Transverse colon (tissue), 4 donors: ENCODE results near the gene CEACAM19. TPM values are rescaled to one million over a fixed set of nuclear protein-coding genes. Genes with fewer than 3 reads are reported as not detected.
"Not testable (repeated sequence)": the region's sequence is repeated elsewhere in the genome, so short reads cannot be mapped to it uniquely, and the experiment has no call there.

Experiments
- DNase-seq: peaks from one replicate; pipeline ENCODE4 v3.0.0-alpha.2; 2019
- H3K27ac ChIP-seq, 4 donors: fragments of 200-600 bp; sonication (generic); 2 replicates each; pipeline ENCODE4 v1.5.1; 2016 to 2018; ENCODE audit warnings: inconsistent platforms in 4 of 4
- H3K27me3 ChIP-seq: fragments of 200-600 bp; sonication (generic); 2 replicates; pipeline ENCODE4 v1.5.1; 2017; ENCODE audit warnings: inconsistent platforms
- H3K36me3 ChIP-seq, 4 donors: fragments of 200-600 bp; sonication (generic); 2 replicates each; pipeline ENCODE4 v1.5.1; 2017 to 2019; ENCODE audit warnings: inconsistent platforms in 4 of 4
- H3K4me1 ChIP-seq, 4 donors: fragments of 200-600 bp; sonication (generic); 2 replicates each; pipeline ENCODE4 v1.5.1; 2017 to 2020; ENCODE audit warnings: inconsistent platforms in 4 of 4
- H3K4me3 ChIP-seq, 4 donors: fragments of 200-600 bp; sonication (generic); 1 replicate in 1 of 4; 2 replicates in 3 of 4; pipeline versions ENCODE4 v1.5.1 to v1.6.1; 2017 to 2019; ENCODE audit warnings: inconsistent platforms in 4 of 4
- H3K9me3 ChIP-seq, 2 donors: fragments of 200-600 bp; sonication (generic); 2 replicates each; pipeline ENCODE4 v1.5.1; 2017 to 2019; ENCODE audit warnings: inconsistent platforms in 2 of 2
- EP300 ChIP-seq: sonication (generic); formaldehyde crosslinking; IDR thresholded peaks from one replicate; pipeline ENCODE4 v1.6.1; 2017; ENCODE audit warnings: antibody characterized with exemption, low read depth
- POLR2A ChIP-seq: fragments of 450-650 bp; IDR thresholded peaks from one replicate; pipeline ENCODE4 v1.6.1; 2016; ENCODE audit warnings: antibody characterized with exemption, mild to moderate bottlenecking, moderate library complexity
- POLR2AphosphoS5 ChIP-seq, 3 donors: sonication (generic); formaldehyde crosslinking; IDR thresholded peaks; one replicate each; pipeline ENCODE4 v1.6.1; 2016; ENCODE audit warnings: antibody characterized with exemption in 3 of 3
- WGBS, 2 donors: methylation state at CpG; one replicate each; pipeline ENCODE4 v1.1.5; 2018; ENCODE audit warnings: low coverage in 1 of 2; 5-methylcytosine and 5-hydroxymethylcytosine counted together
- in situ Hi-C, 4 donors: fragments of 200-750 bp; cut with MboI; loops; one replicate each; pipeline versions ENCODE4 v1.15.0 to v1.15.1; 2017; ENCODE audit warnings: low sequenced_read_pairs in 3 of 4, low pct_ligation_motif_present in 1 of 4, low pct_unique_long_range_greater_than_20kb in 1 of 4
- intact Hi-C: fragments of 100-400 bp; cut with DNase I; formaldehyde crosslinking; loops from one replicate; pipeline ENCODE4 v1.15.1; 2023; ENCODE audit warnings: low total_unique reads
- total RNA-seq, 4 donors: library from RNA; depleted of rRNA; stranded (reverse); fragments of >200 nt; gene quantifications; one replicate each; pipeline ENCODE4 v1.1.0, GENCODE V29; 2016
- TF ChIP-seq, protein P1 (sequence below), 5 experiments: fragments of 200-600 bp in 3 of 5; fragments of 450-650 bp in 2 of 5; sonication (generic) in 3 of 5; IDR thresholded peaks; 1 replicate in 2 of 5; 2 replicates in 3 of 5; pipeline ENCODE4 v1.5.1; 2016 to 2017; ENCODE audit warnings: antibody characterized with exemption in 5 of 5, inconsistent platforms in 3 of 5, mild to moderate bottlenecking in 2 of 5, moderate library complexity in 1 of 5

CEACAM19 gene, protein sequence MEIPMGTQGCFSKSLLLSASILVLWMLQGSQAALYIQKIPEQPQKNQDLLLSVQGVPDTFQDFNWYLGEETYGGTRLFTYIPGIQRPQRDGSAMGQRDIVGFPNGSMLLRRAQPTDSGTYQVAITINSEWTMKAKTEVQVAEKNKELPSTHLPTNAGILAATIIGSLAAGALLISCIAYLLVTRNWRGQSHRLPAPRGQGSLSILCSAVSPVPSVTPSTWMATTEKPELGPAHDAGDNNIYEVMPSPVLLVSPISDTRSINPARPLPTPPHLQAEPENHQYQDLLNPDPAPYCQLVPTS
- total RNA-seq = 10 to 100 TPM in 2 of 4 donors, 1 to 10 TPM in 2; 3.8 to 19.1 (median 9.9) TPM

DNA sequence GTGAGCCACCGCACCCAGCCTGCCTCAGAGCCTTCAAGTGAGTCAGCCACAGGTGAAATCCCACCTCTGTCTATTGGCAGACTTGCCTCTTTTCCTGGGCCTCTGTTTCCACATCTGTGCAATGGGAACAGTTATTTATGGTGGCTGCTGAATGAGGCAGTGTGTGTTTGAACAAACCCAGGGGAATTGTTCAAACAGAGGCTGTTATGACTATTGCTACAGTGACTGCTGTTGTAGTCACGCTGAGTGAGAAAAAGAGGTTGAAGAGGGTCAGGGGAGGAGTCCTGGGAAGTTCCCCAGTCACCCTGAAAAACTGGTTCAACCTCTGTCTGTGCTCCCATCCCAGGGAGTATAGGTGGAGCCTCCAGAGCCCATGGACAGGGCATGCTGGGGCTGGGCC lies at the start of gene CEACAM19:
CEACAM19 (plus strand) TSS at position 83 of the 400 bp plus-strand sequence. CDS start 450 bp downstream, outside the sequence.
- TF ChIP-seq EP300 (no peak), POLR2A (no peak), POLR2AphosphoS5 (IDR thresholded peaks at IDR 0.05) (no peak)
- TF ChIP-seq, protein P1, sequence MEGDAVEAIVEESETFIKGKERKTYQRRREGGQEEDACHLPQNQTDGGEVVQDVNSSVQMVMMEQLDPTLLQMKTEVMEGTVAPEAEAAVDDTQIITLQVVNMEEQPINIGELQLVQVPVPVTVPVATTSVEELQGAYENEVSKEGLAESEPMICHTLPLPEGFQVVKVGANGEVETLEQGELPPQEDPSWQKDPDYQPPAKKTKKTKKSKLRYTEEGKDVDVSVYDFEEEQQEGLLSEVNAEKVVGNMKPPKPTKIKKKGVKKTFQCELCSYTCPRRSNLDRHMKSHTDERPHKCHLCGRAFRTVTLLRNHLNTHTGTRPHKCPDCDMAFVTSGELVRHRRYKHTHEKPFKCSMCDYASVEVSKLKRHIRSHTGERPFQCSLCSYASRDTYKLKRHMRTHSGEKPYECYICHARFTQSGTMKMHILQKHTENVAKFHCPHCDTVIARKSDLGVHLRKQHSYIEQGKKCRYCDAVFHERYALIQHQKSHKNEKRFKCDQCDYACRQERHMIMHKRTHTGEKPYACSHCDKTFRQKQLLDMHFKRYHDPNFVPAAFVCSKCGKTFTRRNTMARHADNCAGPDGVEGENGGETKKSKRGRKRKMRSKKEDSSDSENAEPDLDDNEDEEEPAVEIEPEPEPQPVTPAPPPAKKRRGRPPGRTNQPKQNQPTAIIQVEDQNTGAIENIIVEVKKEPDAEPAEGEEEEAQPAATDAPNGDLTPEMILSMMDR (IDR thresholded peaks at IDR 0.05) = no peak
- intact Hi-C loops (no loop called here), in situ Hi-C loops (no loop called here)
- WGBS, 2 donors = 0 to 67% methylated on average over 1 to 2 of the region's 2 CpGs
- Histone ChIP-seq H3K9me3 (no peaks in the 10 kb centered on the region), H3K36me3 (no peaks in the 10 kb centered on the region), H3K4me1 (no peaks in the 10 kb centered on the region), H3K27me3 (no peaks in the 10 kb centered on the region), H3K4me3 (no peak within 1 kb of the TSS), H3K27ac (no peak within 1 kb of the TSS)
- no peak for DNase-seq

DNA sequence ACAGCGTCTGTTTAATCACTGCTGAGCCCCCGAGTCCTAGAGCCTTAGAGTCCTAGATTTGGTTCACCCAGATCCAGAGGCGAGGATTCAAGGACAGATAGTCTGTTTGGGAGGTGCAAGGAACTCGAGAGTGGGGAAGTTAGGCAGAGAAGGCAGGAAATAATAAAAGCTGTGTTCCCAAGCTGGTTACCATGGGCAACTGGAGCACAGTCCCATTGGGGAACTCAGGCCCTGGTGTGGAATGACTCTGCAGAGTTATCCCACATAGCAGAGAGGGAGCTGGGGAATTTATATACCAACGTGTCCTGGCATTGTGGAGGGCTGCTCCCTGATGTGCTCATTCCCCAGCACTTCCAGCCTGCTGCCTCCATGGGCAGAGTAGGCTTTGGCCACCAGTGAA lies 48.2 kb upstream of the CEACAM19 start:
- Histone ChIP-seq H3K27me3 (no peaks in the 10 kb centered on the region), H3K36me3 (no peaks in the 10 kb centered on the region), H3K4me1 (peaks cover 0 to 3% (median 0%) of the 10 kb centered on the region in 4 donors), H3K27ac (no peak overlapping the region), H3K4me3 (no peak overlapping the region), H3K9me3 (no peaks in the 10 kb centered on the region)
- intact Hi-C loops (no loop called here), in situ Hi-C loops (no loop called here)
- no peak for DNase-seq
- WGBS, 2 donors = 0 to 53% methylated on average over 1 to 5 of the region's 5 CpGs
- TF ChIP-seq, protein P1 (IDR thresholded peaks at IDR 0.05) = no peak
- no peak for TF ChIP-seq POLR2AphosphoS5 (IDR thresholded peaks at IDR 0.05)
- TF ChIP-seq EP300 = no peak
- TF ChIP-seq POLR2A = no peak

DNA sequence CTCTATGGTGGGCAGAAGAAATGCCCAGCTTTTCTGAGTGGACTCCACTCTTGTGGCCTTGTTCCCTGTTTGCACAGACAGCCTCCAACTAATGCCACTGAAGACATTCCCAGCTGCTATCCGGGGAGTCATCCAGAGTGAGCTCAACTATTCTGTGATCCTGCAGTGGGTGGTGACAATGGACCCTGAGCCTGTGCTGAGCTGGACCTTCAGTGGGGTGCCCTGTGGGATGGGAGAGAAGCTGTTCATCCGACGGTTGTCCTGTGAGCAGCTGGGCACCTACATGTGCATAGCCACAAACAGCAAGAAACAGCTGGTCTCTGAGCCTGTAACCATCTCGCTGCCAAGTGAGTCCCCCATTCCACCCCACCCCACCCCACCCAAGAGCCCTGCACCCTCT lies 47.7 kb upstream of the CEACAM19 start:
- Histone ChIP-seq H3K27me3 (no peaks in the 10 kb centered on the region), H3K27ac (no peak overlapping the region), H3K4me1 (peaks cover 0 to 3% (median 0%) of the 10 kb centered on the region in 4 donors), H3K9me3 (no peaks in the 10 kb centered on the region), H3K4me3 (no peak overlapping the region), H3K36me3 (no peaks in the 10 kb centered on the region)
- WGBS, 2 donors = 87% methylated on average over 4 of the region's 4 CpGs; no CpG with 5 or more reads in 1 of the 2 donors
- DNase-seq = no peak
- TF ChIP-seq, protein P1 (IDR thresholded peaks at IDR 0.05) = no peak
- no peak for TF ChIP-seq POLR2AphosphoS5 (IDR thresholded peaks at IDR 0.05)
- no peak for TF ChIP-seq POLR2A
- intact Hi-C loops = no loop called here
- in situ Hi-C loops = no loop called here

DNA sequence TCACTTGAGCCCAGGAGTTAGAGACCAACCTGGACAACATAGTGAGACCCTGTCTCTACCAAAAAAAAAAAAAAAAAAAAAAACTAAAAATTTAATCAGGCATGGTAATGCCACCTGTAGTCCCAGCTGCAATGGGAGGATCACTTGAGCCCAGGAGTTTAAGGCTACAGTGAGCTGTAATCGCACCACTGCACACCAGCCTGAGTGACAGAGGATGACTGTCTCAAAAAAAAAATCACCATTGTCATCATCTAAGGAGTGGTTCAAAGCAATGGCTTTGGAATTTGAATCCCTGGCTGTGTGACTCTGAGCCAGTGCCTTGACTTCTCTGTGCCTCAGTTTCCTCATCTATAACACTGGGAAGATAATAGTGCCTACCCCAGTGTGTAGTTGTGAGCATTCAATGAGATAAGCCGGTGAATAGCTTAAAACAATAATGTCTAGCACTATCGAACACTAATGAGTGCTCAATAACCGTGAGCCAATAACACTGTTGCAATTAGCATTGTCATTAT lies 46.4 kb upstream of the CEACAM19 start:
- WGBS, 2 donors = 91 to 97% methylated on average over 4 of the region's 4 CpGs
- in situ Hi-C loops = no loop called here
- H3K27me3 ChIP-seq = no peaks in the 10 kb centered on the region
- TF ChIP-seq EP300 = no peak
- TF ChIP-seq POLR2A = no peak
- no peak for TF ChIP-seq POLR2AphosphoS5 (IDR thresholded peaks at IDR 0.05)
- TF ChIP-seq, protein P1 (IDR thresholded peaks at IDR 0.05) = no peak
- H3K36me3 ChIP-seq = no peaks in the 10 kb centered on the region
- H3K27ac ChIP-seq = no peak overlapping the region
- no peaks in the 10 kb centered on the region for H3K9me3 ChIP-seq
- intact Hi-C loops = no loop called here
- DNase-seq = no peak
- peaks cover 0 to 3% (median 0%) of the 10 kb centered on the region in 4 donors for H3K4me1 ChIP-seq
- H3K4me3 ChIP-seq = no peak overlapping the region

DNA sequence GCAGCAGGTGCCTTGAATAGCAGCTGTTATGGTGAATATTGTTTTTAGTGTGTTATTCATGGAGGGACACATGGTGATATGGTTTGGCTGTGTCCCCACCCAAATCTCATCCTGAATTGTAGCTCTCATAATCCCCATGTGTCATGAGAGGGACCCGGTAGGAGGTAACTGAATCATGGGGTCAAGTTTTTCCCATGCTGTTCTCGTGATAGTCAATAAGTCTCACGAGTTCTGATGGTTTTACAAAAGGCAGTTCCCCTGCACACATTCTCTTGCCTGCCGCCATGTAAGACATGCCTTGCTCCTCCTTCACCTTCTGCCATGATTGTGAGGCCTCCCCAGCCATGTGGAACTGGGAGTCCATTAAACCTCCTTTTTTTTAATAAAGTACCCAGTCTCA lies 45.6 kb upstream of the CEACAM19 start:
- DNase-seq, H3K4me1 ChIP-seq, intact Hi-C loops, H3K36me3 ChIP-seq, H3K27ac ChIP-seq, H3K4me3 ChIP-seq, in situ Hi-C loops, H3K9me3 ChIP-seq, H3K27me3 ChIP-seq: not testable (repeated sequence)
- WGBS, 2 donors = 93% methylated on average over 4 of the region's 4 CpGs; no CpG with 5 or more reads in 1 of the 2 donors
